IMR-90 (cell line): Measurements from ENCODE around the gene KHDRBS1. TPM values are rescaled to one million over a fixed set of nuclear protein-coding genes. Genes with fewer than 3 reads are reported as not detected.

Experiments
- ATAC-seq: fragments of 200-7000 bp; cut with Tn5 transposase; 2 replicates; pipeline ENCODE4 v1.9.1; 2020; ENCODE audit warnings: low read depth, mild to moderate bottlenecking, moderate library complexity
- BruUV-seq: library from RNA; stranded (reverse); fragments of 400-500 nt; replicated peaks from 2 replicates; lab custom pipeline; 2021; lab: Mats Ljungman, UMichigan
- CTCF ChIA-PET: fragments of 300-600 bp; formaldehyde crosslinking; extraction: SDS; loops from one replicate; lab custom pipeline; 2021; ENCODE audit warnings: antibody characterized with exemption; lab: Yijun Ruan, JAX
- POLR2A ChIA-PET: fragments of 300-600 bp; sonication (Branson Sonifier 250); formaldehyde crosslinking; loops from one replicate; lab custom pipeline; 2022; ENCODE audit warnings: antibody characterized with exemption; ENCODE audit not compliant: unreplicated experiment; lab: Charles Lee
- DNase-seq: peaks from one replicate; pipeline ENCODE4 v3.0.0; 2013
- H2AFZ ChIP-seq: replicated peaks from 2 replicates; pipeline ENCODE3; 2013; ENCODE audit warnings: low read length, mild to moderate bottlenecking; ENCODE audit not compliant: poor library complexity
- H2AK5ac ChIP-seq: 2 replicates; pipeline ENCODE4 v1.6.1; 2013; ENCODE audit warnings: low read depth, low read length, inconsistent platforms
- H2AK9ac ChIP-seq: replicated peaks from 2 replicates; pipeline ENCODE3; 2013; ENCODE audit warnings: mild to moderate bottlenecking, low read depth, low read length, moderate library complexity; ENCODE audit not compliant: poor library complexity
- H2BK120ac ChIP-seq: 2 replicates; pipeline ENCODE4 v1.6.1; 2013; ENCODE audit warnings: low read depth, low read length, inconsistent platforms
- H2BK15ac ChIP-seq: 3 replicates; pipeline ENCODE4 v1.6.1; 2013; ENCODE audit warnings: low read depth, low read length, inconsistent platforms
- H2BK20ac ChIP-seq: 2 replicates; pipeline ENCODE4 v1.6.1; 2013; ENCODE audit warnings: low read depth, mild to moderate bottlenecking, inconsistent platforms, low read length, moderate library complexity
- H2BK5ac ChIP-seq: 2 replicates; pipeline ENCODE4 v1.6.1; 2013; ENCODE audit warnings: mild to moderate bottlenecking, low read depth, low read length, inconsistent platforms; ENCODE audit not compliant: poor library complexity, severe bottlenecking
- H3K14ac ChIP-seq: replicated peaks from 2 replicates; pipeline ENCODE4 v1.6.1; 2013; ENCODE audit warnings: low read depth, low read length, inconsistent platforms
- H3K18ac ChIP-seq: 2 replicates; pipeline ENCODE4 v1.6.1; 2013; ENCODE audit warnings: low read depth, low read length, control low read depth
- H3K23ac ChIP-seq: 2 replicates; pipeline ENCODE4 v1.6.1; 2013; ENCODE audit warnings: low read depth, low read length, inconsistent platforms
- H3K27ac ChIP-seq: 2 replicates; pipeline ENCODE4 v1.5.1; 2013; ENCODE audit warnings: mild to moderate bottlenecking, control low read depth, low read length; ENCODE audit not compliant: insufficient read depth
- H3K27me3 ChIP-seq: 2 replicates; pipeline ENCODE4 v1.6.1; 2013; ENCODE audit warnings: low read length; ENCODE audit not compliant: control insufficient read depth, insufficient read depth
- H3K36me3 ChIP-seq: 2 replicates; pipeline ENCODE4 v1.6.1; 2013; ENCODE audit warnings: low read length, mixed read lengths; ENCODE audit not compliant: control insufficient read depth, insufficient read depth
- H3K4ac ChIP-seq: 2 replicates; pipeline ENCODE4 v1.6.1; 2013; ENCODE audit warnings: low read depth, low read length, inconsistent platforms
- H3K4me1 ChIP-seq: 2 replicates; pipeline ENCODE4 v1.6.1; 2013; ENCODE audit warnings: low read length, mixed read lengths; ENCODE audit not compliant: control insufficient read depth, insufficient read depth
- H3K4me2 ChIP-seq: 2 replicates; pipeline ENCODE4 v1.6.1; 2013; ENCODE audit warnings: low read depth, mild to moderate bottlenecking, control low read depth, low read length, moderate library complexity
- H3K4me3 ChIP-seq: 2 replicates; pipeline ENCODE4 v1.5.1; 2013; ENCODE audit warnings: low read depth, mild to moderate bottlenecking, control low read depth, low read length, moderate library complexity; ENCODE audit not compliant: insufficient read depth
- H3K56ac ChIP-seq: 2 replicates; pipeline ENCODE4 v1.6.1; 2013; ENCODE audit warnings: low read length, inconsistent platforms; ENCODE audit not compliant: insufficient read depth; ENCODE audit errors: extremely low read depth
- H3K79me1 ChIP-seq, 2 experiments: 2 replicates each; pipeline ENCODE4 v1.6.1; 2013; ENCODE audit warnings: low read length in 2 of 2, inconsistent platforms in 1 of 2, low read depth in 1 of 2
- H3K9ac ChIP-seq: 2 replicates; pipeline ENCODE4 v1.6.1; 2013; ENCODE audit warnings: low read depth, low read length, control low read depth
- H3K9me1 ChIP-seq: 2 replicates; pipeline ENCODE4 v1.6.1; 2013; ENCODE audit warnings: low read length, inconsistent platforms; ENCODE audit not compliant: insufficient read depth
- H3K9me3 ChIP-seq: 2 replicates; pipeline ENCODE4 v1.6.1; 2013; ENCODE audit warnings: low read length; ENCODE audit not compliant: control insufficient read depth, insufficient read depth
- H4K20me1 ChIP-seq: 2 replicates; pipeline ENCODE4 v1.6.1; 2013; ENCODE audit warnings: low read length, inconsistent platforms; ENCODE audit not compliant: insufficient read depth
- H4K5ac ChIP-seq: 2 replicates; pipeline ENCODE4 v1.6.1; 2013; ENCODE audit warnings: mild to moderate bottlenecking, low read depth, low read length, control low read depth
- H4K8ac ChIP-seq, 2 experiments: 2 replicates each; pipeline ENCODE4 v1.6.1; 2013; ENCODE audit warnings: low read depth in 2 of 2, low read length in 2 of 2, control low read depth in 1 of 2, inconsistent platforms in 1 of 2
- H4K91ac ChIP-seq: 2 replicates; pipeline ENCODE4 v1.6.1; 2013; ENCODE audit warnings: low read depth, low read length, inconsistent platforms; ENCODE audit not compliant: insufficient read depth
- BHLHE40 ChIP-seq: fragments of 150-350 bp; IDR thresholded peaks from 2 replicates; pipeline ENCODE4 v1.6.1; 2016; ENCODE audit warnings: mild to moderate bottlenecking, low read depth, low read length
- CEBPB ChIP-seq: IDR thresholded peaks from 2 replicates; pipeline ENCODE4 v1.6.1; 2012; ENCODE audit warnings: low read depth, low read length, improper control_type of control experiment
- CHD1 ChIP-seq: IDR thresholded peaks from 2 replicates; pipeline ENCODE4 v1.6.1; 2012; ENCODE audit warnings: low read depth, low read length, improper control_type of control experiment
- MAFK ChIP-seq: IDR thresholded peaks from 2 replicates; pipeline ENCODE4 v1.6.1; 2012; ENCODE audit warnings: low read depth, low read length, improper control_type of control experiment
- NFE2L2 ChIP-seq: fragments of 150-350 bp; IDR thresholded peaks from 2 replicates; pipeline ENCODE4 v1.6.1; 2016; ENCODE audit warnings: low read depth, mild to moderate bottlenecking, low read length
- POLR2A ChIP-seq: IDR thresholded peaks from 2 replicates; pipeline ENCODE4 v1.6.1; 2012; ENCODE audit warnings: mild to moderate bottlenecking, low read depth, low read length
- RAD21 ChIP-seq: IDR thresholded peaks from 2 replicates; pipeline ENCODE4 v1.6.1; 2012; ENCODE audit warnings: low read length, improper control_type of control experiment
- SMC3 ChIP-seq: fragments of 150-350 bp; IDR thresholded peaks from 2 replicates; pipeline ENCODE4 v1.6.1; 2016; ENCODE audit warnings: low read depth, mild to moderate bottlenecking, antibody characterized with exemption, low read length, moderate library complexity
- WGBS, 2 experiments: methylation state at CpG; one replicate each; pipeline versions ENCODE4 v1.1.5 to v1.1.7; 2013; ENCODE audit warnings: missing lambda C conversion rate in 2 of 2; ENCODE audit not compliant: insufficient read length in 1 of 2; ENCODE audit errors: extremely low coverage in 2 of 2; 5-methylcytosine and 5-hydroxymethylcytosine counted together
- dilution Hi-C: fragments of 300-500 bp; cut with HindIII; formaldehyde crosslinking; loops from one replicate; pipeline ENCODE4 v1.14.3; 2018; ENCODE audit warnings: low sequenced_read_pairs; ENCODE audit not compliant: unreplicated experiment
- in situ Hi-C: fragments of 300-500 bp; cut with MboI; formaldehyde crosslinking; loops from 3 replicates; pipeline ENCODE4 v1.14.3; 2019; ENCODE audit warnings: low sequenced_read_pairs, inconsistent platforms, mixed read lengths
- intact Hi-C: fragments of 100-400 bp; cut with micrococcal nuclease; formaldehyde crosslinking; loops from 2 replicates; pipeline ENCODE4 v1.10.0; 2022
- polyA plus RNA-seq, 3 experiments: library from polyadenylated mRNA; depleted of rRNA; stranded (reverse); fragments of >200 nt; gene quantifications; 2 replicates each; pipeline ENCODE4 v1.2.3, GENCODE V29; 2012; ENCODE audit warnings: low replicate concordance in 1 of 3
- total RNA-seq: library from RNA; depleted of rRNA; stranded (reverse); fragments of >200 nt; gene quantifications from 2 replicates; pipeline ENCODE4 v1.2.3, GENCODE V29; 2012
- TF ChIP-seq, protein P1 (sequence below): fragments of 150-350 bp; IDR thresholded peaks from 2 replicates; pipeline ENCODE4 v1.6.1; 2017; ENCODE audit warnings: mild to moderate bottlenecking, antibody characterized with exemption, low read length, low read depth
- TF ChIP-seq, protein P2 (sequence below): conservative IDR thresholded peaks from 2 replicates; pipeline ENCODE4 v1.5.1; 2012; ENCODE audit warnings: mild to moderate bottlenecking, low read depth, low read length, improper control_type of control experiment

KHDRBS1 gene
- total and polyA plus RNA-seq, 2 of the 4 experiments (the other 2 are of a cell fraction): 33.7 to 67.6 TPM

DNA sequence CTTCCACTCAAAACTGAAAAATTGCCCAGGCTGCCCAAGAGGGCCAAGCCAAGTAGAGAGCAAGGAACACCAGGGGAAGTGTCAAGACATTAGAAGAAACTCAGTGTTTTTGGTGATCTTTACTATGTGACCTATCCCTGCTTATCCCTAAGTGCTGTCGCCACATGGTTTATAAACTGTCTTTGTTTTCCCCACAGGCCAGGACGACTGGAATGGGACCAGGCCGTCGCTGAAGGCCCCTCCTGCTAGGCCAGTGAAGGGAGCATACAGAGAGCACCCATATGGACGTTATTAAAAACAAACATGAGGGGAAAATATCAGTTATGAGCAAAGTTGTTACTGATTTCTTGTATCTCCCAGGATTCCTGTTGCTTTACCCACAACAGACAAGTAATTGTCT is 28.7 kb downstream of the KHDRBS1 start:
- H3K4me2 ChIP-seq: no peak overlapping the region
- H3K23ac ChIP-seq: no peak overlapping the region
- intact Hi-C loops: no loop called here
- no peak overlapping the region for H3K4ac ChIP-seq
- ChIA-PET POLR2A (no interaction called here), CTCF (no interaction called here)
- DNase-seq (no peak), ATAC-seq (no peak)
- H2BK5ac ChIP-seq: no peak overlapping the region
- dilution Hi-C loops: no loop called here
- peaks cover 7% of the 10 kb centered on the region for H3K9me1 ChIP-seq
- H3K56ac ChIP-seq: no peak overlapping the region
- no peak overlapping the region for H2AK9ac ChIP-seq
- H3K27me3 ChIP-seq: no peaks in the 10 kb centered on the region
- no TSS peak for BruUV-seq
- H3K9me3 ChIP-seq: no peaks in the 10 kb centered on the region
- peaks cover 5% of the 10 kb centered on the region; the same call in 1 of the 2 replicates for H3K4me1 ChIP-seq
- no peak overlapping the region for H2BK120ac ChIP-seq
- no peak overlapping the region for H3K9ac ChIP-seq
- TF ChIP-seq, protein P1, sequence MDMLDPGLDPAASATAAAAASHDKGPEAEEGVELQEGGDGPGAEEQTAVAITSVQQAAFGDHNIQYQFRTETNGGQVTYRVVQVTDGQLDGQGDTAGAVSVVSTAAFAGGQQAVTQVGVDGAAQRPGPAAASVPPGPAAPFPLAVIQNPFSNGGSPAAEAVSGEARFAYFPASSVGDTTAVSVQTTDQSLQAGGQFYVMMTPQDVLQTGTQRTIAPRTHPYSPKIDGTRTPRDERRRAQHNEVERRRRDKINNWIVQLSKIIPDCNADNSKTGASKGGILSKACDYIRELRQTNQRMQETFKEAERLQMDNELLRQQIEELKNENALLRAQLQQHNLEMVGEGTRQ: no peak
- TF ChIP-seq BHLHE40: no peak
- TF ChIP-seq RAD21: no peak
- no peak for TF ChIP-seq CHD1
- no peak for TF ChIP-seq SMC3
- no peak for TF ChIP-seq NFE2L2
- TF ChIP-seq, protein P2, sequence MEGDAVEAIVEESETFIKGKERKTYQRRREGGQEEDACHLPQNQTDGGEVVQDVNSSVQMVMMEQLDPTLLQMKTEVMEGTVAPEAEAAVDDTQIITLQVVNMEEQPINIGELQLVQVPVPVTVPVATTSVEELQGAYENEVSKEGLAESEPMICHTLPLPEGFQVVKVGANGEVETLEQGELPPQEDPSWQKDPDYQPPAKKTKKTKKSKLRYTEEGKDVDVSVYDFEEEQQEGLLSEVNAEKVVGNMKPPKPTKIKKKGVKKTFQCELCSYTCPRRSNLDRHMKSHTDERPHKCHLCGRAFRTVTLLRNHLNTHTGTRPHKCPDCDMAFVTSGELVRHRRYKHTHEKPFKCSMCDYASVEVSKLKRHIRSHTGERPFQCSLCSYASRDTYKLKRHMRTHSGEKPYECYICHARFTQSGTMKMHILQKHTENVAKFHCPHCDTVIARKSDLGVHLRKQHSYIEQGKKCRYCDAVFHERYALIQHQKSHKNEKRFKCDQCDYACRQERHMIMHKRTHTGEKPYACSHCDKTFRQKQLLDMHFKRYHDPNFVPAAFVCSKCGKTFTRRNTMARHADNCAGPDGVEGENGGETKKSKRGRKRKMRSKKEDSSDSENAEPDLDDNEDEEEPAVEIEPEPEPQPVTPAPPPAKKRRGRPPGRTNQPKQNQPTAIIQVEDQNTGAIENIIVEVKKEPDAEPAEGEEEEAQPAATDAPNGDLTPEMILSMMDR: no peak
- TF ChIP-seq CEBPB: no peak
- no peak for TF ChIP-seq POLR2A
- no peak for TF ChIP-seq MAFK
- H3K27ac ChIP-seq: no peak overlapping the region
- H4K8ac ChIP-seq: no peak overlapping the region
- peaks cover 57% of the 10 kb centered on the region for H3K36me3 ChIP-seq
- H2BK20ac ChIP-seq: no peak overlapping the region
- no peak overlapping the region for H2BK15ac ChIP-seq
- peaks cover 45 to 58% of the 10 kb centered on the region in 2 experiments for H3K79me1 ChIP-seq
- H4K91ac ChIP-seq: no peak overlapping the region
- in situ Hi-C loops: no loop called here
- no CpG with 5 or more reads among the region's 5 CpGs for WGBS, 2 experiments
- H3K4me3 ChIP-seq: no peak overlapping the region
- H2AFZ ChIP-seq: no peak overlapping the region
- H3K18ac ChIP-seq: no peak overlapping the region
- H3K14ac ChIP-seq: no peak overlapping the region
- no peak overlapping the region for H4K5ac ChIP-seq
- peaks cover 45% of the 10 kb centered on the region for H4K20me1 ChIP-seq
- no peak overlapping the region for H2AK5ac ChIP-seq
